A673 (cell line): Measurements from ENCODE around the gene CCDC57. TPM values are rescaled to one million over a fixed set of nuclear protein-coding genes. Genes with fewer than 3 reads are reported as not detected.

ENCODE experiments used
- BruUV-seq: library from RNA; stranded (reverse); fragments of 400-500 nt; replicated peaks from 2 replicates; lab custom pipeline; 2021; lab: Mats Ljungman, UMichigan
- CTCF ChIA-PET: fragments of 300-600 bp; sonication (Branson Sonifier 250); formaldehyde crosslinking; loops from one replicate; lab custom pipeline; 2022; ENCODE audit warnings: antibody characterized with exemption; lab: Charles Lee
- POLR2A ChIA-PET: fragments of 300-600 bp; sonication (Branson Sonifier 250); formaldehyde crosslinking; loops from one replicate; lab custom pipeline; 2022; ENCODE audit warnings: antibody characterized with exemption; ENCODE audit not compliant: low non-redundant PET; lab: Charles Lee
- DNase-seq: peaks from one replicate; pipeline ENCODE4 v3.0.0-alpha.2; 2015; ENCODE audit warnings: low spot score
- H3K27ac ChIP-seq: fragments of 200-600 bp; sonication (generic); 2 replicates; pipeline ENCODE4 v1.5.1; 2016; ENCODE audit warnings: mixed run types, low read depth, mild to moderate bottlenecking, mixed read lengths, antibody characterized with exemption, low read length; ENCODE audit not compliant: poor library complexity, severe bottlenecking
- H3K27me3 ChIP-seq: fragments of 200-600 bp; sonication (generic); replicated peaks from 2 replicates; pipeline ENCODE4 v1.6.1; 2017; ENCODE audit warnings: mixed run types, low read depth, mild to moderate bottlenecking, mixed read lengths, antibody characterized with exemption, low read length; ENCODE audit not compliant: insufficient read depth, poor library complexity
- H3K36me3 ChIP-seq: fragments of 200-600 bp; sonication (generic); 2 replicates; pipeline ENCODE4 v1.6.1; 2016; ENCODE audit warnings: mixed run types, mild to moderate bottlenecking, mixed read lengths, antibody characterized with exemption, low read length; ENCODE audit not compliant: insufficient read depth, poor library complexity, severe bottlenecking
- H3K4me1 ChIP-seq: fragments of 200-600 bp; sonication (generic); 2 replicates; pipeline ENCODE4 v1.6.1; 2017; ENCODE audit warnings: mixed run types, mild to moderate bottlenecking, mixed read lengths, antibody characterized with exemption, low read length; ENCODE audit not compliant: insufficient read depth, poor library complexity, severe bottlenecking
- H3K4me3 ChIP-seq: fragments of 200-600 bp; sonication (generic); 2 replicates; pipeline ENCODE4 v1.5.1; 2016; ENCODE audit warnings: low read depth, mixed run types, mild to moderate bottlenecking, mixed read lengths, low read length; ENCODE audit not compliant: poor library complexity, severe bottlenecking
- H3K9me3 ChIP-seq: fragments of 200-600 bp; sonication (generic); 2 replicates; pipeline ENCODE4 v1.6.1; 2016; ENCODE audit warnings: mixed run types, low read depth, mild to moderate bottlenecking, mixed read lengths, antibody characterized with exemption, low read length; ENCODE audit not compliant: poor library complexity, severe bottlenecking
- CTCF ChIP-seq: fragments of 300-800, 200-600 bp; sonication (generic); conservative IDR thresholded peaks from 2 replicates; pipeline ENCODE4 v1.5.1; 2017; ENCODE audit warnings: low read depth, mild to moderate bottlenecking, antibody characterized with exemption, low read length, moderate library complexity, mixed read lengths
- EZH2 ChIP-seq: fragments of 200-600 bp; sonication (generic); IDR thresholded peaks from 2 replicates; pipeline ENCODE4 v1.6.1; 2017; ENCODE audit warnings: borderline replicate concordance, low read depth, mild to moderate bottlenecking, mixed read lengths, antibody characterized with exemption, low read length; ENCODE audit not compliant: poor library complexity, severe bottlenecking
- intact Hi-C: fragments of 100-400 bp; cut with micrococcal nuclease; formaldehyde crosslinking; loops from one replicate; pipeline ENCODE4 v1.10.0; 2022; ENCODE audit not compliant: unreplicated experiment
- total RNA-seq: library from RNA; stranded (reverse); gene quantifications from 2 replicates; pipeline ENCODE4 v1.2.3, GENCODE V29; 2021

Gene CCDC57
- total RNA-seq, 1 experiment from 2014 or later, result 43.6 TPM

DNA sequence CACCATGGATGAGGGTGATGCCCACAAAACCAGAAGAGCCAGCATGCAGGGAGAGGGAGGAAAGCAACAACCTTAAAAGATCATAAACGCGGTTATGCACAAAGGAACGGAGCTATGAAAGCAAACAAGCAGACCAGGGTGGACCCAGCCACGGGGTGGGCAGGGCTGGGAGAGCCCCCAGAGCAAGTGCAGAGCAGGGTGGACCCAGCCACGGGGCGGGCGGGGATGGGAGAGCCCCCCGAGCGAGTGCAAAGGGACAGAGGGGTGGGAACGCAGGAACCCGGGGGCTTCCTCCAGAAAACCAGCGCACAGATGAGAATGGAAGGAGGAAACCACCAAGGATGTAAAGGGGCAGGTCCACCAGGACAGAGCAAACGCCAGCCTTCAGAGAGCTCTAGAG lies 33.2 kb downstream of the CCDC57 start:
- intact Hi-C loops, result no loop called here
- H3K27me3 ChIP-seq, result no peaks in the 10 kb centered on the region
- no peak for TF ChIP-seq EZH2
- no peak for TF ChIP-seq CTCF
- DNase-seq, result no peak
- no peaks in the 10 kb centered on the region for H3K9me3 ChIP-seq
- no peak overlapping the region for H3K4me3 ChIP-seq
- H3K36me3 ChIP-seq, result peaks cover 6% of the 10 kb centered on the region
- ChIA-PET POLR2A (no interaction called here), CTCF (no interaction called here)
- no TSS peak for BruUV-seq
- H3K4me1 ChIP-seq, result no peaks in the 10 kb centered on the region
- H3K27ac ChIP-seq, result no peak overlapping the region

DNA sequence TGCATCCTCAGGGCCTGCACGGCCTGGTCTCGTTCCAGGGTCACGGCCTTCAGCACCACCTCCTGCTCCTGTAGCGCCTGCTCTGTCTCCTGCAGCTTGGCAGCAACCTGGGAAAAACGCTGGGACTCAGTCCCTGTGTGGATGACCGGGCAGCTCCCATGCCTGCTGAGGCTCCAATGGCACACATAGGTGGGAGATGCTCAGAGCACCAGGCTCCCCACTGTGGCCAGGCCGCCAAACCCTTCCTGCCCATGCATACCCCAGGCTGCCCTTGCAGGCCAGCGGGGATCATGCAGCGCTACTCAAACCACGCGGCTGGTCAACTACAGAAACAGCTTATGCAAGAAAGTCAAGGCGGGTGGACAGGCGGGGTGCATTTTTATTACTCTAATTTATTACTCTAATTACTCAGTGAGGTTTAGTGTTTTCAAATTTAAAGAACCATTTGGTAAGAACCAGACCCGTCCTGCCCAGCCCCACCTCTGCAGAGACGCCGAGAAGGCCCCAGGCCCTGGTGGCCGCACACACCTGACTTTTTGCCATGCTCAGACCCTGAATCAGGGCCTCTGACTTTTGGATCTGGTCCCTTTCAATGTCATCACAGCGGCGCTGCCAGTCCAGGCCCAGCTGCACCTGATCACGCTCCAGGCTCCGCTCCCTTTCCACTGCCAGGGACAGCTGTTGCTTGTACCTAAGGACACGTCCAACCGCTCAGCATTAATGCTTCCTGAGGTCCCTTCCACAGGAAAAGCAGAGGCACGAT lies 34.0 kb downstream of the CCDC57 start:
- H3K9me3 ChIP-seq, result no peaks in the 10 kb centered on the region
- intact Hi-C loops, result no loop called here
- ChIA-PET POLR2A (no interaction called here), CTCF (no interaction called here)
- no peaks in the 10 kb centered on the region for H3K27me3 ChIP-seq
- no peak for DNase-seq
- H3K4me3 ChIP-seq, result no peak overlapping the region
- no peak overlapping the region for H3K27ac ChIP-seq
- no peaks in the 10 kb centered on the region for H3K4me1 ChIP-seq
- TF ChIP-seq CTCF, result no peak
- no peak for TF ChIP-seq EZH2
- no TSS peak for BruUV-seq
- H3K36me3 ChIP-seq, result peaks cover 6% of the 10 kb centered on the region

GRCh38 chr17:82177761-82178498 lies 34.7 kb downstream of the CCDC57 start:
- no peak for DNase-seq
- POLR2A ChIA-PET, result no interaction called here
- Histone ChIP-seq H3K4me1 (no peaks in the 10 kb centered on the region), H3K27ac (no peak overlapping the region), H3K9me3 (no peaks in the 10 kb centered on the region), H3K27me3 (no peaks in the 10 kb centered on the region), H3K4me3 (no peak overlapping the region), H3K36me3 (peaks cover 6% of the 10 kb centered on the region)
- TF ChIP-seq CTCF, result no peak
- TF ChIP-seq EZH2, result no peak
- BruUV-seq, result no TSS peak
- CTCF ChIA-PET, result no interaction called here
- intact Hi-C loops, result no loop called here
